CD4-positive, alpha-beta T cell treated with Interleukin-6 at 100 ng/mL for 8 hours (primary cell): ENCODE data around the gene SFXN5.

Source experiments
- DNase-seq: peaks from one replicate; pipeline ENCODE4 v3.0.0-alpha.2; 2020; ENCODE audit warnings: mixed read lengths, low spot score

The SFXN5 gene

DNA sequence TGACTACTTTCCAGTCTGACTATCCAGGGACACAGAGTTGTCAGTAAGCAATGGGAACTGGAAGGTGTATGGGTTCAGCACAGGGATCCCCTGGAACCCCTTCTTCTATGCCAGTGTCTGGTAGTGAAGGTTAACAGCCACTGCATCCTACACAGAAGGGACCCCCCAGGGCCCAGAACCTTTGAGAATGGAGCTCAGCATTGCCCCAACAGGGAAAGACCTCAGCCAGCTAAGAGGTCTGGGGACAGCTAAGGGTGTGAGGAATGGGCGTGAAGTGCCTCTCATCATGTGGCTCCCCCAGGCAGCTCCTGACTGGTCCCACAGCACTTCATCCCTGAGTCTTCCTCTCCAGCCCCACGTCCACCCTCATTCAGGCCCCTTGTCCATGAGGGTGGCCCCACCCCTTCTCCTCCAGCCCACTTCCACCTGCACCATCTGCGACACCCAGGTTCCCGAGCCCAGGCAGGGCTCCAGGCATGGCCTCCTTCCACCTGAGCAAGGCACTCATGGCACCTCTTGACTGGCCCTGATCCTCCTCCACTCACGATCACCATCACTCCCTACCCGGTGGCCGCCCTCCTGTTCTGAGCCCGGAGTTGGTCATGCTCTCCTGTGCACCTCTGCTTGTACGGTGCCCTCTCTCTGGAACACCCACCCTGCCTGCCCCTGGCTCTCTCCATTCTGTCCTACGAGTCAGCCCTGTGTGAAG, 77.1 kb downstream of the SFXN5 start:
- DNase-seq = no peak

- DNase-seq = no peak
Observed at GRCh38 chr2:72993933-72994280, 77.6 kb downstream of the SFXN5 start.

GRCh38 chr2:72993147-72993932, 78.2 kb downstream of the SFXN5 start:
- DNase-seq = peak; percentile 50

DNA sequence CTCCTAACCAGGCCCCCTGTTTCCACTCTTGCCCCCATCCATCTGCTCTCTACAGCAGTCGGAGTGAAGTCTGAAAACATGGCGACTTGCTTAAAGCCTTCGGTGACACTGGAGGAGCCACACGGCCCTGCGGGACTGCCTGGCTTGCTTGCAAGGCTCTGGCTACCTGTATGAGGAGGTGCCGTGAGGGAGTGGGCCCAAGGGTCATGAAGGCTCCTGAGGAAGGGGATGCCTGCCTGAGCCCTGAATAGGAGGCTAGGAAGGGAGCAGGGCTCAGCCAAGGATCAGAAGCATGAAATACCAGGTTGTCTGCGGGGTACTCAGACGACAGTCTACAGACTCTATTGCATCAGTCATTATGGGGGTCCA, 78.8 kb downstream of the SFXN5 start:
- no peak for DNase-seq

DNA sequence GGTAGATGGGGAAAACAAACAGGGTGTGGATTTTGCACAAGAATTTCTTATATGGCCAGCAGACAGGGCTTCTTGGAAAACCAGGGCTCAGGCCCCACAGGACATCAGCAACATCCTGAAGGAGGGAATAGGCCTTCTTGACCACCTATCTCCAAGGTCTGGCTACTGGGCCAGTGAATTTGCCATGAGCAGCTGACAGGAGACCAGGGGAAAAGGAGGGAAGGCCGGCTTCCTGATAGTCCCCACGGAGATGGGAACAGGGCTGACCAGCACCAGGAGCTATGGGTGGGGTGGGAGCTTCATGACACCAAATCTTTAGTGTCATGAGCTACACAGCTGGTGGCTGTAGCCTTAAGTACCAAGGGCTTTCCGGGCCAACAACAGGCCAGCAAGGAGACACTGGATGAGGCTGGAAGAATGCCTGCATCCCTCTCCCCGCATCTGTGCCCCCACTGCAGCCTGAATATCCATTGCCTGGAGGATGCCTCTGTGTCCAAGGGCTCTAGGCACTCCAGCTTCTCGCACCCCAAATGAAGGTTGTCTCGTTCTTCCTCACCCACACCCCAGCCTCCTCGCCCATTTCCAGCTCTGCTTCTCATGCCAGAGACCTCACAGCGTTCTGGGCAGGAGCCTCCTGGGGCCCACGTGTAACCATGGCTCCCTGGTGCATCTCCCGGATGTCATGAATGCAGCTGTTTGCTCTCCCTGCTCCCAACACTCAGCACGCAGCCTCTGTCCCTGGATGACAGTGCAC, 79.4 kb downstream of the SFXN5 start:
- no peak for DNase-seq

GRCh38 chr2:72991439-72991725, 80.1 kb downstream of the SFXN5 start:
- DNase-seq = no peak

DNA sequence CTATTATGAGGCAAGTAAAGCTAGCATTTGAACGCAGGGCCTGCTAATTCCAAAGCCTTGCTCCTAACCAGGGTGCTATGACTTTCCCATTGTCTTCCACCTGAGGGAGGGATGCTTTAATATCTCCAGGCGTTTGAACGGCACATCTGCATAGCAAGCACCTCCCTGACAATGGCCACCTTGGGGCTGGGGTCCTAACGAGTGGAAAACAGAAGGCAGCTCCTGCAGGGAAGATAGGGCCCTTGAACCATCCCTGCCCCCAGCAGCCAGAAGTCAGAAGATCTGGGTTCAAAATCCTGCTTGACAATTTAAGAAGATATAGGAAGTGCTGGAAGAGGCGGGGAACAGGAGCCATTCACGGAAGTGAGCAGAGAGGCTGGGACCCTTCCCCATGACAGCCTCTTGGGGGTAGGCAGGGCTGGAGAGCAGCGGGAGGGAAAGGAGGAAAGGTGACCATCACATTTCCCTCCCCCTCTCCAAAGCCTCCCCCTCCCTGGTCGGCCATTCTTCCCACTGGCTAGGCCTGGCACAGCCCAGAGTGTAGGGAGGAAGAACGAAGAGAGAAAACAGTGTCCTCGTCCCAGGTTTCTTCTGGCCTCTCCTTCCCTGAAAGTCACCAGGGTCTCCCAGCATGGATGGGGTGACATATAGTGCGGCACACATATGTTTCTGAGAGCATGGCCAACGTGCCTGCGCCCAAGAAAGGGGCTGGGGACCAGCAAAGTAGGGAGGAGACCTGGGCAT, 80.6 kb downstream of the SFXN5 start:
- DNase-seq = no peak

DNA sequence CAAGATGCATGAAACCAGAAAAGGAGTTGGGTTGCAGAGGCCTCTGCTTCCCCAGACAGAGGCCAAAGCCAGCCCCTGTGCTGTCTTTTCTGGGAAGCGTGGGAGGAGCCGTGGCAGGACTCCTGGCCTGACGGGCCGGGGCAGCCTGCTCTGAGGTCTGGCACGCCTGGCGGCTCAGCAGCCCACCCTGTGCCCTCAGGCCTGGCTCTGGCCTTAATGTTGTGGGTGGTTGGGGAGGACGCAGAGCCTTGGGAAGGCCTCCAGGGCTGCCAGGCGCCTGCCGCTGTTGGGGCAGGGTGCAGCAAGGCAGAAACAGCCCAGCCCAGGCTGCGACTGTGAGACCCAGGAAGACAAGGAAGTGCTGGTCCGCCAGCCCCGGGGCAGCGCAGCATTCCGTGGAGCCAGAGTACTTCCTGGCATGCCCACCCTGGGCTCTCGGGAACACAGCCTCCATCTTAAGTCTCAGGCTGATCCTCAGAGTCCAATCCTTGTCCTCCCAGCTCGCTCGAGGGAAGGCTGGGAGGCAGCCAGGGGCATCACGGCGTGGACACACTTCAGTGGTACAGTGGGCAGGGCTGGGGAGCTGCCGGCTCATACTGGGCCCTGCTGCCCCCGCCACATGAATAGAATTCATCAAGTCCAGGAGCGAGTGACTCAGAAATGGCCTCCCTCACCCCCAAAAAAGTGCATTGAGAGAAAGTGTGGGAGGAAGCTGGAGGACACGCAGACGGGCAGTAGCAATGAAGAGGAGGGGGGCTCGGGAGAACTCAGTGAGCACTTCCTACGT, 81.5 kb downstream of the SFXN5 start:
- no peak for DNase-seq

GRCh38 chr2:72988726-72989273, 82.7 kb downstream of the SFXN5 start:
- DNase-seq = no peak

GRCh38 chr2:72988041-72988440, 83.5 kb downstream of the SFXN5 start:
- no peak for DNase-seq

DNA sequence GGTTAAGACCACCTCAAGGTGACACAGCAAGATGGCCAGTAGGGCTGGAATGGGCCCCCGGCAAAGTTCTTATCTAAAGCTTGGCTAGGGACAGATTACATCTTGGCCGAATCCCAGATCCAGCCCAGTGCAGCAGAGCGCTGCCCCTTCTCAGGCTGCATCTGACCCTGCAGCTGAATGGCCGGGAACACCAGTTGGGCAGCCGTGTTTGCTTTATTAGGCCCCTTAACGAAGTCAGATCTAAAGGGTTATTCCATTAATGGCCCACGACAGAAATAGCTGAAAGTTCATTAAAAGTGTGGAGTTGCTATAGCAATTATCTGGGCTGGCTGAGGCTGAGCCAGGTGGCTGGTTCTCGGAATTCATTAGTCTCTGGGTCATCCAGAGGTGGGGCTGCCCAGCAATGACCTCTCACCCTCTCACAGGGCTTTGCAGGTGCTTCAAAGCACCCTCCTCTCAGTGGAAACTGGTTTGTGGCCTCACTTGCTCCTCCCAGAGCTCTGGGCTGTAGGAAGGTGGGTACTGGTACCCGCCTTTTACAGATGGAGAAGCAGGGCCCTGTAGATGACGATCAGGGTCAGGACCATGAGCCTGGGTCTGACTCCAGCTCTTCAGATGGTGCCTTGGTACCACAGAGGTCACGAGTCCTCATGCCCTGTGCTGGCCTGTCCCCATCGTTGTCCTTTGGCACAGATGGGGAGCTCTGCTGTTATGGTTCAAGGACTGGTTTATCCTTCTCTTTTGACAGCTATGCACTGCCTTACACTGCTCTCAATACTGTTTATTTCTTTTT, 85.4 kb downstream of the SFXN5 start:
- no peak for DNase-seq

- DNase-seq = no peak
Observed at GRCh38 chr2:72985136-72985535, 86.4 kb downstream of the SFXN5 start.

GRCh38 chr2:72984172-72984671, 87.3 kb downstream of the SFXN5 start:
- no peak for DNase-seq

DNA sequence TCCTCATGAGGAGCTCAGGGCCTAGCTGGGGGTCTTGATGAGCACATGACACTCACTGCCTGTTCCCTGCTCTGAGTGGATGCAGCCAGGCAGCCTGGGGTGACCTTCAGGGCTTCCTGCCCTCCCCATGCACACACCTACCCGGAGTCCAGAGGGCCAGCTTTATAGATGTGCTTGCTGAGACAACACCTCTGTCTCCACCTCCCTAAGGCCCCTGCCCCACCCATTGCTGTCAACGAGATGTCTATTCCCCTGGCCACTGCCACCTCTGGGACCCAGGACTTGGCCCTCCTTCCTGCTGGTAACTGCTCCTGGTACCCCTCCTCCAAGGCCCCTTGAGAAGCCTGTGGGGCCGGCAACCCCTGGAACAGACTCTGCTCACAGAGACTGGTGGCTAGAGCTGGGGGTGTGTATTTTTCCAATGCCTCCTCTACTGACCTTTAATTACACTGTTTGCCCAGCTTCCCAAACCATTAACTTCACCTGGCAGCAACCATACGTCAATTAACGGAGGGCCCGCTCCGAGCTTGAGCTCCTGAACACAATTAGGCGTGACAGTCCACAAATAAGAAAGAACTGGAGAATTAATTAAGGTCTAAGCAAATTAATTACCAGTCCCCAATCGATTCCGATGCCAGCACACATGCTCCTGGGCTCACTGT, 87.9 kb downstream of the SFXN5 start:
- DNase-seq = no peak

DNA sequence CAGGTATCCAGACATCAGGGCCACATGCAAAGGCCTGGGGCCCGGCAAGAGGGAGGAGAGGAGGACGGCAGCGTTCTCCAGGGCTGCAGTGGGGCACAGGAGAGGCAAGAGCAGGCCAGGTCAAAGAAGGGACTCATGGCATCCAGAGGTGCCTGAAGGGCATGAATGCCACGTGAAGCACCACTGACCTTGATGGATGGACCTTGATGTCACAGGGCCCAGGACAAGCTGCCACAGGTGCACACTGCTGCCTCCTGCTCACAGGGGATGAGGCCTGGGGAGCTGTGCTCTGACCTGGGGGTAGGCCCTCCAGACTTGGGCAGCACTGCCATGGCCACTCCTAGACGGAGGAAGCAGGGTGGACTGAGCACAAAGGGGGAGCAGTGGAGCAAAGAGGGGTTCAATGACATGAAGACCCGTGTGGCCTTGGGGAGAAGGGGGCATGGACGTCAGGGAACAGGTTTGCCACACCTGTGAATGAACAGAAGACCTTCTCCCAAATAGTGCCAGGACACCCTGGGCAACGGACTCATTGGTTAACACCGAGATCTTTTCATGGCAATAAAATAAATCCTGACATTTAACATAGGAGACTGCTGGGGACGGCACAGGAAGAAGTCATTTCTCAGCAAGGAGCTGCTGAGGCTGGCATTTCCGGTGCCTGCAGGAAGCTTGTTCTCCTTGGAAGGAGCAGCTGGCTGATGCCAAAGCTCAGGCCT, 88.6 kb downstream of the SFXN5 start:
- DNase-seq = no peak

GRCh38 chr2:72982219-72982618, 89.3 kb downstream of the SFXN5 start:
- DNase-seq = no peak

DNA sequence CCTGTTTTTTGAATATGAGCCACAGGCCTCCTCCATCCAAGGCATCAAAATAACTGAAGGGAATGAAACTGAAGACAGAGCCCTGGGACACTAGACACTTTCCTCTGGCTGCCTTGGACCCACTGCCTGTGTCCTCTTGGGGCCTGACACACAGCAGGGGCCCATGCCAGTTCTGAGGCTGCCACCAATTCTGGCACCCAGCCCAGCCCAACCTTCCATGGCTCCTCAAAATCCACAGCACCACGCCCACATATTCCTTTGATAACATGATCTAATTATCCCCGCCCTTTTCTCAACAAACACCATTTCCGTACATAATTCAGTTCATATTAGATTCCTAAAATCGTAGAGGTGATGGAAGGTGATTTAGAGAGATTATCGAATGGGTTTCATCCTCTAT, 90.0 kb downstream of the SFXN5 start:
- DNase-seq = no peak

DNA sequence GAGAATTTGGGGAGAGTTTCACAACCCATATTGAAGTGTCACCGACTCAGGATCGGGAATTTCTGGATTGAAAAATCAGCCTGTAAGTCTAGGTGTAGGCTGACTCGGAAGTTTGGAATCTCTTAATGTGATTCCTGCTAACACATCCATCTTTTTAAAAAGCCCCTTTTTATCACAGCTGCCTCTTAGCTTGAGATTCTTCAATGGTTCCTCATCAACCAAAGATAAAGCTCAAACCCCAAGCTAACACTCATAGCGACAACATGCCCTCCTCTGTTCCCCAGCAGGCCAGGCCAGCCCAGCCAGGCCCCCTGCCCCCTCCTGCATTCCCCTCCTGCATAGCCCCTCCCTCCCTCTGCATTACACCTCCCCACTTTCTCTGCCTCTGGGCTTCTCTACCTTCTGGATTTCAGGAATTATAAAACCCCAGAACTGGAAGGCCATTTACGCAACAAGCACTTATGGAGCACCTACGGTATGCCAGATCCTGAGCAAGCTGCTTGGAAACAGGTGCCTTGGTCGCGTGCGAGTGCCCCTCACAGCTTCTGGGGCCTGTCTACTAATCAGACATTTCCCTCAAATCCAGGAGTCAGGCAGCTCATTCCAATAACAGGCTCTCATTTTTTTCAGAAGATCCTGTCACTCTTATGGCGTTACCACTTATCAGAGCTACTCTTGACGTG, 90.8 kb downstream of the SFXN5 start:
- DNase-seq = no peak

DNA sequence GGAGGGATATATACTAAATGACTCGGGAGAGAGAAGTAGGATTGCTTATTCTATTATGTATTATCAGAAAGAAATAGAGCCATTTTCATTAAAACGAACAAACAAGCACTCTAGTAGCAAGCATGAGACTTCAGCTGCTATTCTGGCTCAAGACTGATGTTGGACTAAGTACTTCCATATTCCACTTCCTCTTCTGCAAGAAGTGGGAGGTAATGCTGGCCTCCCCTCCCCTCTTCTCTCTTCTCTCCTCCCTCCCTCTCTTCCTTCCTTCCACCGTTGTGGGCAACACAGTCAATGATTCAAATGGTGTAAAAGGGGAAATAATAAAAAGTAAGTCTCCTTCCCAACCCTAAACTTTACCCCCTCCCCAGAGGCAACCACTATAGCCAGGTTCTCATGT, 91.6 kb downstream of the SFXN5 start:
- no peak for DNase-seq
